HG03066 (cell line): ENCODE results near the gene CADM2.
"Not testable (repeated sequence)": the region's sequence is repeated elsewhere in the genome, so short reads cannot be mapped to it uniquely, and the experiment has no call there.

Experiments
- ATAC-seq: cut with Tn5 transposase; IDR thresholded peaks from one replicate; pipeline ENCODE4 v1.9.1; 2021; ENCODE audit warnings: low read depth; ENCODE audit not compliant: unreplicated experiment

CADM2 gene

GRCh38 chr3:85605066-85605465 is 646.3 kb downstream of the CADM2 start:
- no peak for ATAC-seq

GRCh38 chr3:85626662-85627061 is 667.9 kb downstream of the CADM2 start:
- no peak for ATAC-seq

- ATAC-seq = no peak
Measured at GRCh38 chr3:85627932-85628331, 669.1 kb downstream of the CADM2 start.

- no peak for ATAC-seq
Measured at GRCh38 chr3:85631070-85631469, 672.3 kb downstream of the CADM2 start.

GRCh38 chr3:85632921-85633320 is 674.1 kb downstream of the CADM2 start:
- no peak for ATAC-seq

GRCh38 chr3:85652360-85652759 is 693.6 kb downstream of the CADM2 start:
- ATAC-seq = no peak

- ATAC-seq = no peak
Measured at GRCh38 chr3:85660451-85660850, 701.7 kb downstream of the CADM2 start.

- ATAC-seq = no peak
Measured at GRCh38 chr3:85662462-85662861, 703.7 kb downstream of the CADM2 start.

GRCh38 chr3:85667744-85668143 is 709.0 kb downstream of the CADM2 start:
- no peak for ATAC-seq

GRCh38 chr3:85670634-85671205 is 711.9 kb downstream of the CADM2 start:
- ATAC-seq = no peak

GRCh38 chr3:85672761-85673160 is 714.0 kb downstream of the CADM2 start:
- no peak for ATAC-seq

- no peak for ATAC-seq
Measured at GRCh38 chr3:85678713-85679112, 719.9 kb downstream of the CADM2 start.

- ATAC-seq = no peak
Measured at GRCh38 chr3:85681906-85682305, 723.1 kb downstream of the CADM2 start.

- ATAC-seq = no peak
Measured at GRCh38 chr3:85691196-85691595, 732.4 kb downstream of the CADM2 start.

- ATAC-seq = no peak
Measured at GRCh38 chr3:85697156-85697555, 738.4 kb downstream of the CADM2 start.

- no peak for ATAC-seq
Measured at GRCh38 chr3:85706130-85706529, 747.3 kb downstream of the CADM2 start.

- not testable (repeated sequence) for ATAC-seq
Measured at GRCh38 chr3:85708325-85708724, 749.5 kb downstream of the CADM2 start.

- ATAC-seq = no peak
Measured at GRCh38 chr3:85709346-85709892, 750.6 kb downstream of the CADM2 start.

- ATAC-seq = no peak
Measured at GRCh38 chr3:85710490-85710889, 751.7 kb downstream of the CADM2 start.

GRCh38 chr3:85721409-85722145 is 762.8 kb downstream of the CADM2 start:
- ATAC-seq = no peak

- no peak for ATAC-seq
Measured at GRCh38 chr3:85725809-85726208, 767.0 kb downstream of the CADM2 start.

GRCh38 chr3:85726241-85726640 is 767.5 kb downstream of the CADM2 start:
- ATAC-seq = no peak
